Right lobe of liver (tissue), 6 donors: ENCODE data around the gene PABPN1. TPM values are rescaled to one million over a fixed set of nuclear protein-coding genes. Genes with fewer than 3 reads are reported as not detected.
A peak's percentile ranks its signal among the peaks of the same experiment; 100 is the strongest.

ENCODE experiments used
- ATAC-seq, 4 donors: fragments of 200-7000 bp; cut with Tn5 transposase; one replicate each; pipeline ENCODE4 v1.9.1; 2020; ENCODE audit warnings: mild to moderate bottlenecking in 4 of 4, moderate library complexity in 4 of 4
- DNase-seq, 3 donors: peaks; one replicate each; pipeline ENCODE4 v3.0.0-alpha.2; 2020
- H3K27ac ChIP-seq, 3 donors: fragments of 200-600 bp; one replicate each; pipeline ENCODE4 v1.8.0; 2022
- H3K27me3 ChIP-seq, 2 donors: fragments of 200-600 bp; one replicate each; pipeline ENCODE4 v1.8.0; 2022
- H3K36me3 ChIP-seq, 4 donors: fragments of 200-600 bp; sonication (generic) in 1 of 4; one replicate each; pipeline versions ENCODE4 v1.5.1 to v1.8.0; 2017 to 2022; ENCODE audit warnings: control low read depth in 1 of 4
- H3K4me1 ChIP-seq, 4 donors: fragments of 200-600 bp; sonication (generic) in 1 of 4; one replicate each; pipeline versions ENCODE4 v1.5.1 to v1.8.0; 2017 to 2022; ENCODE audit warnings: control low read depth in 1 of 4
- H3K4me3 ChIP-seq, 3 donors: fragments of 200-600 bp; one replicate each; pipeline ENCODE4 v1.8.0; 2022
- H3K9me3 ChIP-seq, 4 donors: fragments of 200-600 bp; sonication (generic) in 1 of 4; one replicate each; pipeline versions ENCODE4 v1.5.1 to v1.8.0; 2017 to 2022; ENCODE audit warnings: control low read depth in 1 of 4
- CTCF ChIP-seq, 4 donors: fragments of 200-600 bp in 3 of 4; fragments of 450-650 bp in 1 of 4; IDR thresholded peaks; one replicate each; pipeline versions ENCODE4 v1.5.1 to v1.8.0; 2016 to 2022; ENCODE audit warnings: antibody characterized with exemption in 4 of 4, mild to moderate bottlenecking in 2 of 4
- POLR2A ChIP-seq: fragments of 450-650 bp; IDR thresholded peaks from one replicate; pipeline ENCODE4 v1.6.1; 2017; ENCODE audit warnings: antibody characterized with exemption, mild to moderate bottlenecking
- WGBS: methylation state at CpG from one replicate; pipeline ENCODE4 v1.1.6; 2018; ENCODE audit warnings: low coverage, low lambda C conversion rate; ENCODE audit not compliant: insufficient coverage; ENCODE audit errors: missing lambda C conversion rate; 5-methylcytosine and 5-hydroxymethylcytosine counted together
- intact Hi-C, 2 donors: fragments of 100-400 bp; cut with DNase I; formaldehyde crosslinking; loops; one replicate each; pipeline versions ENCODE4 v1.11.2 to v1.14.1; 2022
- total RNA-seq, 6 experiments: library from RNA; depleted of rRNA in 2 of 6; stranded (reverse); fragments of >200 nt in 2 of 6; fragmentation: NEBNext Ultra II Directional in 3 of 6; extraction: Animal tissue kit (Norgen Biotek cat#: 25700) in 3 of 6; gene quantifications; one replicate each; pipeline versions ENCODE4 v1.1.0 to v1.2.4, GENCODE V29; 2016 to 2023
- donor health status: DM: no; HTN: yes; CAD: no.
- donor health status: DM: no; HTN: no; CAD: no.
- donor health status: DM: no; HTN: no; CAD: no.
- donor health status: DM: no; HTN: yes; CAD: no.
- donor health status: DM: no; HTN: yes; CAD: no.

The PABPN1 gene
- total RNA-seq, 6 experiments from 2014 or later = 23.6 to 95.3 (median 64.6) TPM

- intact Hi-C loops = no loop called here
- H3K9me3 ChIP-seq = no peaks in the 10 kb centered on the region
- no peaks in the 10 kb centered on the region for H3K27me3 ChIP-seq
- DNase-seq (no peak), ATAC-seq (no peak)
- 3% methylated on average over 5 of the region's 5 CpGs for WGBS
- peaks cover 0 to 20% (median 10%) of the 10 kb centered on the region in 4 donors for H3K4me1 ChIP-seq
- TF ChIP-seq CTCF (IDR thresholded peaks at IDR 0.05) (no peak), POLR2A (no peak)
- peak overlapping the region; percentile 69 to 89 (median 88) for H3K27ac ChIP-seq
- peaks cover 0 to 15% (median 3%) of the 10 kb centered on the region in 4 donors for H3K36me3 ChIP-seq
- H3K4me3 ChIP-seq = peak overlapping the region; percentile 82 to 87 (median 87)
Measured at GRCh38 chr14:23307146-23307530, 14.1 kb upstream of the PABPN1 start.

GRCh38 chr14:23307687-23308644 lies 13.3 kb upstream of the PABPN1 start:
- Histone ChIP-seq H3K27me3 (no peaks in the 10 kb centered on the region), H3K9me3 (no peaks in the 10 kb centered on the region), H3K36me3 (peaks cover 0 to 15% (median 3%) of the 10 kb centered on the region in 4 donors), H3K4me3 (peak overlapping the region in 2 of 3 donors; percentile 87), H3K27ac (peak overlapping the region in 1 of 3 donors; percentile 88), H3K4me1 (peaks cover 0 to 20% (median 10%) of the 10 kb centered on the region in 4 donors)
- no peak for TF ChIP-seq CTCF (IDR thresholded peaks at IDR 0.05)
- TF ChIP-seq POLR2A = no peak
- peak in 1 of 3 donors; percentile 44 for DNase-seq
- intact Hi-C loops = no loop called here
- WGBS = 95% methylated on average over 13 of the region's 22 CpGs
- no peak for ATAC-seq

GRCh38 chr14:23308721-23309445 lies 12.4 kb upstream of the PABPN1 start:
- intact Hi-C loops = no loop called here
- DNase-seq (peak in 1 of 3 donors; percentile 47), ATAC-seq (no peak)
- Histone ChIP-seq H3K4me3 (no peak overlapping the region), H3K36me3 (peaks cover 0 to 15% (median 3%) of the 10 kb centered on the region in 4 donors), H3K27me3 (no peaks in the 10 kb centered on the region), H3K27ac (no peak overlapping the region), H3K4me1 (peaks cover 0 to 20% (median 10%) of the 10 kb centered on the region in 4 donors), H3K9me3 (no peaks in the 10 kb centered on the region)
- WGBS = 76% methylated on average over 6 of the region's 17 CpGs
- no peak for TF ChIP-seq CTCF (IDR thresholded peaks at IDR 0.05)

- no peaks in the 10 kb centered on the region for H3K9me3 ChIP-seq
- TF ChIP-seq CTCF (IDR thresholded peaks at IDR 0.05) (no peak), POLR2A (no peak)
- WGBS = no CpG with 5 or more reads among the region's 1 CpG
- intact Hi-C loops = no loop called here
- DNase-seq = peak in 1 of 3 donors; percentile 31
- peaks cover 0 to 20% (median 9%) of the 10 kb centered on the region in 4 donors for H3K4me1 ChIP-seq
- no peak overlapping the region for H3K4me3 ChIP-seq
- H3K27me3 ChIP-seq = no peaks in the 10 kb centered on the region
- no peak for ATAC-seq
- H3K36me3 ChIP-seq = peaks cover 0 to 15% (median 3%) of the 10 kb centered on the region in 4 donors
- no peak overlapping the region for H3K27ac ChIP-seq
Measured at GRCh38 chr14:23310546-23310945, 10.7 kb upstream of the PABPN1 start.
